SK-N-SH (cell line): Measurements from ENCODE around the gene MIPOL1. TPM values are rescaled to one million over a fixed set of nuclear protein-coding genes. Genes with fewer than 3 reads are reported as not detected.

Experiments used
- CTCF ChIA-PET: fragments of 300-600, 350-600 bp; formaldehyde crosslinking; extraction: SDS; loops from one replicate; lab custom pipeline; 2021; lab: Yijun Ruan, JAX
- POLR2A ChIA-PET: fragments of 350-600 bp; sonication (Branson Sonifier 250); formaldehyde crosslinking; extraction: SDS; loops from one replicate; lab custom pipeline; 2020; ENCODE audit warnings: antibody characterized with exemption, inconsistent platforms; lab: Yijun Ruan, JAX
- DNase-seq: peaks from one replicate; pipeline ENCODE4 v3.0.0; 2012
- H2AFZ ChIP-seq: fragments of 200-600 bp; sonication (generic); 2 replicates; pipeline ENCODE4 v1.8.1; 2016; ENCODE audit warnings: antibody characterized with exemption, mild to moderate bottlenecking, low read depth
- H3F3A ChIP-seq: fragments of 200-600 bp; sonication (generic); replicated peaks from 2 replicates; pipeline ENCODE3; 2016; ENCODE audit warnings: antibody characterized with exemption, mild to moderate bottlenecking; ENCODE audit not compliant: insufficient read depth
- H3K27ac ChIP-seq, 2 experiments: fragments of 200-500 bp in 1 of 2; fragments of 200-600 bp in 1 of 2; sonication (Bioruptor generic) in 1 of 2; sonication (generic), shearing (Covaris generic) in 1 of 2; 2 replicates each; pipeline versions ENCODE4 v1.5.1 to v1.6.1; 2014 to 2016; ENCODE audit warnings: low read depth in 2 of 2, inconsistent platforms in 1 of 2, low read length in 1 of 2, mild to moderate bottlenecking in 1 of 2, mixed read lengths in 1 of 2
- H3K27me3 ChIP-seq: fragments of 200-600 bp; sonication (generic), shearing (Covaris generic); 2 replicates; pipeline ENCODE4 v1.6.1; 2016; ENCODE audit warnings: mixed run types; ENCODE audit not compliant: insufficient read depth
- H3K36me3 ChIP-seq, 2 experiments: fragments of 200-500 bp in 1 of 2; fragments of 200-600 bp in 1 of 2; sonication (Bioruptor generic) in 1 of 2; sonication (generic) in 1 of 2; replicated peaks in 1 of 2; 2 replicates each; pipeline versions ENCODE3 to v1.5.1; 2014 to 2016; ENCODE audit warnings: low read length in 1 of 2, mild to moderate bottlenecking in 1 of 2; ENCODE audit not compliant: insufficient read depth in 2 of 2, control insufficient read depth in 1 of 2
- H3K4me1 ChIP-seq, 2 experiments: fragments of 200-500 bp in 1 of 2; fragments of 200-600 bp in 1 of 2; sonication (Bioruptor generic) in 1 of 2; sonication (generic), shearing (Covaris generic) in 1 of 2; 2 replicates each; pipeline versions ENCODE4 v1.5.1 to v1.6.1; 2014 to 2016; ENCODE audit warnings: low read depth in 1 of 2, low read length in 1 of 2, mixed run types in 1 of 2; ENCODE audit not compliant: insufficient read depth in 2 of 2, control insufficient read depth in 1 of 2
- H3K4me2 ChIP-seq: fragments of 200-600 bp; sonication (generic), shearing (Covaris generic); 2 replicates; pipeline ENCODE4 v1.6.1; 2017; ENCODE audit warnings: mixed run types
- H3K4me3 ChIP-seq, 2 experiments: fragments of 200-500 bp in 1 of 2; fragments of 200-600 bp in 1 of 2; sonication (Bioruptor generic) in 1 of 2; sonication (generic), shearing (Covaris generic) in 1 of 2; 2 replicates each; pipeline versions ENCODE4 v1.5.1 to v1.8.1; 2014 to 2016; ENCODE audit warnings: low read depth in 2 of 2, inconsistent platforms in 1 of 2, low read length in 1 of 2, mild to moderate bottlenecking in 1 of 2, mixed read lengths in 1 of 2, moderate library complexity in 1 of 2
- H3K79me2 ChIP-seq: fragments of 200-600 bp; sonication (generic); 2 replicates; pipeline ENCODE4 v1.8.1; 2017; ENCODE audit warnings: mild to moderate bottlenecking; ENCODE audit not compliant: insufficient read depth
- H3K9ac ChIP-seq: fragments of 200-600 bp; sonication (generic); 2 replicates; pipeline ENCODE4 v1.6.1; 2017; ENCODE audit warnings: mixed run types
- H3K9me2 ChIP-seq: fragments of 200-600 bp; sonication (generic); 2 replicates; pipeline ENCODE4 v1.6.1; 2017; ENCODE audit warnings: mixed run types
- H3K9me3 ChIP-seq: fragments of 200-600 bp; sonication (generic); 2 replicates; pipeline ENCODE4 v1.6.1; 2017; ENCODE audit warnings: mixed run types, mild to moderate bottlenecking, moderate library complexity
- H4K20me1 ChIP-seq: fragments of 200-600 bp; sonication (generic); 2 replicates; pipeline ENCODE4 v1.6.1; 2017; ENCODE audit warnings: mild to moderate bottlenecking, mixed run types; ENCODE audit not compliant: insufficient read depth
- ELF1 ChIP-seq: IDR thresholded peaks from 2 replicates; pipeline ENCODE4 v1.4.0; 2012
- EP300 ChIP-seq, 2 experiments: IDR thresholded peaks; 2 replicates each; pipeline versions ENCODE4 v1.4.0 to v1.6.1; 2012; ENCODE audit warnings: borderline replicate concordance in 1 of 2, low read depth in 1 of 2, low read length in 1 of 2
- FOSL2 ChIP-seq: IDR thresholded peaks from 2 replicates; pipeline ENCODE4 v1.4.0; 2012; ENCODE audit warnings: low read depth, mild to moderate bottlenecking, moderate library complexity, borderline replicate concordance
- FOXJ3 ChIP-seq: sonication (generic); formaldehyde crosslinking; IDR thresholded peaks from 2 replicates; pipeline ENCODE4 v1.5.1; 2020; ENCODE audit warnings: mild to moderate bottlenecking, missing genetic modification reagents
- GATA2 ChIP-seq: sonication (generic); formaldehyde crosslinking; IDR thresholded peaks from 2 replicates; pipeline ENCODE4 v1.5.0; 2020; ENCODE audit warnings: mild to moderate bottlenecking, missing genetic modification reagents
- MEF2A ChIP-seq: IDR thresholded peaks from 2 replicates; pipeline ENCODE4 v1.4.0; 2012; ENCODE audit warnings: low read depth, borderline replicate concordance
- MXI1 ChIP-seq: IDR thresholded peaks from 2 replicates; pipeline ENCODE4 v1.6.1; 2012; ENCODE audit warnings: mild to moderate bottlenecking, low read depth, low read length, improper control_type of control experiment
- NRF1 ChIP-seq: IDR thresholded peaks from 2 replicates; pipeline ENCODE4 v1.6.1; 2012; ENCODE audit warnings: low read depth, mild to moderate bottlenecking, low read length
- POLR2AphosphoS5 ChIP-seq: IDR thresholded peaks from 2 replicates; pipeline ENCODE4 v1.6.1; 2012; ENCODE audit warnings: low read depth, low read length
- RCOR1 ChIP-seq: fragments of 150-350 bp; IDR thresholded peaks from 2 replicates; pipeline ENCODE4 v1.6.1; 2017; ENCODE audit warnings: antibody characterized with exemption, low read length
- RFX5 ChIP-seq: IDR thresholded peaks from 2 replicates; pipeline ENCODE4 v1.6.1; 2012; ENCODE audit warnings: mild to moderate bottlenecking, improper control_type of control experiment, low read length
- SIN3A ChIP-seq: IDR thresholded peaks from 2 replicates; pipeline ENCODE4 v1.6.1; 2012; ENCODE audit warnings: low read depth, mild to moderate bottlenecking, low read length, moderate library complexity, borderline replicate concordance
- SMC3 ChIP-seq: IDR thresholded peaks from 2 replicates; pipeline ENCODE4 v1.6.1; 2012; ENCODE audit warnings: low read depth, low read length, improper control_type of control experiment
- TCF12 ChIP-seq: IDR thresholded peaks from 2 replicates; pipeline ENCODE4 v1.4.0; 2012
- TEAD4 ChIP-seq: IDR thresholded peaks from 2 replicates; pipeline ENCODE4 v1.4.0; 2012; ENCODE audit warnings: mild to moderate bottlenecking, borderline replicate concordance; ENCODE audit not compliant: insufficient read depth
- WGBS: methylation state at CpG from one replicate; pipeline ENCODE4 v1.1.6; 2017; ENCODE audit warnings: low lambda C conversion rate; 5-methylcytosine and 5-hydroxymethylcytosine counted together
- polyA plus RNA-seq, 3 experiments: library from polyadenylated mRNA; depleted of rRNA; stranded (reverse); fragments of >200 nt; gene quantifications; 2 replicates each; pipeline ENCODE4 v1.2.3, GENCODE V29; 2012
- TF ChIP-seq, protein P1 (sequence below): fragments of 200-600 bp; sonication (generic); IDR thresholded peaks from 2 replicates; pipeline ENCODE4 v1.6.1; 2017; ENCODE audit warnings: antibody characterized with exemption, mild to moderate bottlenecking, moderate library complexity
- TF ChIP-seq, protein P2 (sequence below): IDR thresholded peaks from 2 replicates; pipeline ENCODE4 v1.4.0; 2012; ENCODE audit warnings: low read depth, borderline replicate concordance
- TF ChIP-seq, protein P3 (sequence below): IDR thresholded peaks from 2 replicates; pipeline ENCODE4 v1.6.1; 2012; ENCODE audit warnings: mild to moderate bottlenecking, low read depth, low read length, moderate library complexity

MIPOL1 gene
- polyA plus RNA-seq, 1 of the 3 experiments (the other 2 are of a cell fraction) = 0.23 TPM

DNA sequence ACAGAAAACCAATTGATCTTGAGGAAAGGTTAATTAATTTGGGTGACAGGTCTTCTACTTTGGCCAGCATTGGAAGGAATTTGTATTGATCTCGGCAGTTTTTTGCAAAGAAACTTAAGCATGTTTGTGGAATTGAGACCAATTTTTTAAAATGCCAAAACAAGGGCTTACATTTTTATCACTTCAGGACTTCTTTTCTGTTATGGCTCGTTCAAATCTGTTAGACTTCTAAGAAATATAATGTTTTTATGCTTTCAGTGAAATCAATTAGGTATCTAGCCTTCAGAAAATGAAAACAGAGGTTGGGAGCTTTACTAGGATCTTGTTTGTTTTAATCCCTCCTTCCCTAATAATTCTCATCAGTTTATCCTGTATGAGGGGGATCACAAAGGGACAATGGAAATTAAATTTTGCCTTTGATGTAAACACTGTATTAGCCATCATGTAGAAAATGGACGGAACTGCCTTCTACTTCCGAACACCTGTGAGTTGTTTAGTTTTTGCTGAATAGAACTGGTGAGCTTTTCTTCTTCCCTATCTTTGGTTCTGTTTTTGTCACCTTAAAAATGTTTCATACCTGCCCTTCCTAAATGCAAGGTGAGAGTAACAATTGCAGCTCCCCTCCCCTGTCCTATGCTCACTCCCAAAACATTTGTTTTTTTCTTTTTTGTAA is 389.5 kb downstream of the MIPOL1 start:
- H4K20me1 ChIP-seq = no peaks in the 10 kb centered on the region
- H3K9me3 ChIP-seq = no peaks in the 10 kb centered on the region
- no peak overlapping the region for H3K9ac ChIP-seq
- no peaks in the 10 kb centered on the region for H3K4me1 ChIP-seq
- DNase-seq = no peak
- 5% methylated on average over 4 of the region's 4 CpGs for WGBS
- peaks cover 12% of the 10 kb centered on the region; the same call in 1 of the 2 replicates for H3K27me3 ChIP-seq
- H3F3A ChIP-seq = no peaks in the 10 kb centered on the region
- CTCF ChIA-PET = no interaction called here
- H3K4me2 ChIP-seq = no peak overlapping the region
- H3K79me2 ChIP-seq = no peaks in the 10 kb centered on the region
- TF ChIP-seq EP300 (IDR thresholded peaks at IDR 0.05; ENCODE audit: borderline replicate concordance in 1 of 2, low read depth in 1 of 2, low read length in 1 of 2) = no peak
- no peak for TF ChIP-seq POLR2AphosphoS5
- no peak for TF ChIP-seq FOXJ3 (CRISPR knock-in tag)
- no peak for TF ChIP-seq FOSL2
- no peak for TF ChIP-seq GATA2 (CRISPR knock-in tag)
- no peak for TF ChIP-seq MEF2A
- TF ChIP-seq RFX5 = no peak
- TF ChIP-seq, protein P1, sequence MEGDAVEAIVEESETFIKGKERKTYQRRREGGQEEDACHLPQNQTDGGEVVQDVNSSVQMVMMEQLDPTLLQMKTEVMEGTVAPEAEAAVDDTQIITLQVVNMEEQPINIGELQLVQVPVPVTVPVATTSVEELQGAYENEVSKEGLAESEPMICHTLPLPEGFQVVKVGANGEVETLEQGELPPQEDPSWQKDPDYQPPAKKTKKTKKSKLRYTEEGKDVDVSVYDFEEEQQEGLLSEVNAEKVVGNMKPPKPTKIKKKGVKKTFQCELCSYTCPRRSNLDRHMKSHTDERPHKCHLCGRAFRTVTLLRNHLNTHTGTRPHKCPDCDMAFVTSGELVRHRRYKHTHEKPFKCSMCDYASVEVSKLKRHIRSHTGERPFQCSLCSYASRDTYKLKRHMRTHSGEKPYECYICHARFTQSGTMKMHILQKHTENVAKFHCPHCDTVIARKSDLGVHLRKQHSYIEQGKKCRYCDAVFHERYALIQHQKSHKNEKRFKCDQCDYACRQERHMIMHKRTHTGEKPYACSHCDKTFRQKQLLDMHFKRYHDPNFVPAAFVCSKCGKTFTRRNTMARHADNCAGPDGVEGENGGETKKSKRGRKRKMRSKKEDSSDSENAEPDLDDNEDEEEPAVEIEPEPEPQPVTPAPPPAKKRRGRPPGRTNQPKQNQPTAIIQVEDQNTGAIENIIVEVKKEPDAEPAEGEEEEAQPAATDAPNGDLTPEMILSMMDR = no peak
- TF ChIP-seq ELF1 = no peak
- TF ChIP-seq, protein P2, sequence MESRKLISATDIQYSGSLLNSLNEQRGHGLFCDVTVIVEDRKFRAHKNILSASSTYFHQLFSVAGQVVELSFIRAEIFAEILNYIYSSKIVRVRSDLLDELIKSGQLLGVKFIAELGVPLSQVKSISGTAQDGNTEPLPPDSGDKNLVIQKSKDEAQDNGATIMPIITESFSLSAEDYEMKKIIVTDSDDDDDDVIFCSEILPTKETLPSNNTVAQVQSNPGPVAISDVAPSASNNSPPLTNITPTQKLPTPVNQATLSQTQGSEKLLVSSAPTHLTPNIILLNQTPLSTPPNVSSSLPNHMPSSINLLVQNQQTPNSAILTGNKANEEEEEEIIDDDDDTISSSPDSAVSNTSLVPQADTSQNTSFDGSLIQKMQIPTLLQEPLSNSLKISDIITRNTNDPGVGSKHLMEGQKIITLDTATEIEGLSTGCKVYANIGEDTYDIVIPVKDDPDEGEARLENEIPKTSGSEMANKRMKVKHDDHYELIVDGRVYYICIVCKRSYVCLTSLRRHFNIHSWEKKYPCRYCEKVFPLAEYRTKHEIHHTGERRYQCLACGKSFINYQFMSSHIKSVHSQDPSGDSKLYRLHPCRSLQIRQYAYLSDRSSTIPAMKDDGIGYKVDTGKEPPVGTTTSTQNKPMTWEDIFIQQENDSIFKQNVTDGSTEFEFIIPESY = no peak
- no peak for TF ChIP-seq TEAD4
- TF ChIP-seq SIN3A = no peak
- POLR2A ChIA-PET = no interaction called here
- H2AFZ ChIP-seq = no peak overlapping the region
- no peak overlapping the region for H3K27ac ChIP-seq
- H3K36me3 ChIP-seq = no peaks in the 10 kb centered on the region
- H3K9me2 ChIP-seq = no peaks in the 10 kb centered on the region
- no peak overlapping the region for H3K4me3 ChIP-seq

DNA sequence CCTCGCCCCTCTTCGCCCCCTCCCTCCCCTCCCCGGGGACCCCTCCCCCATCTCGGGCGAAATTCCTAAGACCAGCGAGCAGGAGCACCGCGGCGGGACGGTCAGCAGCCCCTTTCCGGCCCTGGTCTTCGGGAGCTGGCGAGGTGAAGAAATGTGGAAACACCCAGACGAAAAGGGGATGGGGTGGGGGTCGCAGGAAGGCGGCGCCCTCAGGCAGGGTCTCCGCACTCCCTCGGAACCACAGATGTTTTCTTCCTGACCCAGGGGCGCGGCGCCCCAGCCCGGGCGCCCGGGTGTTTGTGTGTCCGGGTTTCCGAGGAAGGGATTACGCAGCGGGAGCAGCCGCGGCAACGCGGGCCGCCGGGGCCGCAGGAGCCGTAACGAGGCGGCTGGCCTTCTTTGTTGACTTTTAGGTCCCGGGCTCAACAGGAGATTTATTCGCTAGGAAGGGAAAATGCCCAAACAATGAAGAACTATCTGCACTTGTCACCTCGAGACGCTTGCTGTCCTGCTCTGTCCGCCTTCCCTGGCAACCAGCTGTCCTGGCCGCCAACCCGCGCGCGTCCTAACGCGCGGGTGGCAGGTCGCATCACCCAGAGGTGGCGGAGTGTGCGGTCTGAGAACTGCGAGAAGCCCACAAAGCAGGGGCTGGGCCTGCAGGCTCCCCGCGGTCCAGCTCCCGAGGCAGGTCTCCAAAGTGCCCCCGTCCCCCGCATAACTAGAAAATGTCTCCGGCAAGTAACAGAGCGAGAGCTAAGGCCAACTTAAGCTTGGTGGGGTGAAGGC is 390.3 kb downstream of the MIPOL1 start:
- POLR2A ChIA-PET = no interaction called here
- Histone ChIP-seq H3K4me3 (no peak overlapping the region), H3K27ac (no peak overlapping the region), H3K9ac (no peak overlapping the region), H3F3A (no peaks in the 10 kb centered on the region), H3K4me1 (no peaks in the 10 kb centered on the region), H3K27me3 (peaks cover 17% of the 10 kb centered on the region), H3K4me2 (no peak overlapping the region), H3K36me3 (no peaks in the 10 kb centered on the region), H3K79me2 (no peaks in the 10 kb centered on the region), H2AFZ (no peak overlapping the region), H4K20me1 (no peaks in the 10 kb centered on the region), H3K9me2 (no peaks in the 10 kb centered on the region), H3K9me3 (no peaks in the 10 kb centered on the region)
- DNase-seq = no peak
- 4% methylated on average over 8 of the region's 63 CpGs for WGBS
- CTCF ChIA-PET = no interaction called here
- TF ChIP-seq GATA2 (CRISPR knock-in tag) = no peak
- no peak for TF ChIP-seq SMC3
- TF ChIP-seq, protein P3, sequence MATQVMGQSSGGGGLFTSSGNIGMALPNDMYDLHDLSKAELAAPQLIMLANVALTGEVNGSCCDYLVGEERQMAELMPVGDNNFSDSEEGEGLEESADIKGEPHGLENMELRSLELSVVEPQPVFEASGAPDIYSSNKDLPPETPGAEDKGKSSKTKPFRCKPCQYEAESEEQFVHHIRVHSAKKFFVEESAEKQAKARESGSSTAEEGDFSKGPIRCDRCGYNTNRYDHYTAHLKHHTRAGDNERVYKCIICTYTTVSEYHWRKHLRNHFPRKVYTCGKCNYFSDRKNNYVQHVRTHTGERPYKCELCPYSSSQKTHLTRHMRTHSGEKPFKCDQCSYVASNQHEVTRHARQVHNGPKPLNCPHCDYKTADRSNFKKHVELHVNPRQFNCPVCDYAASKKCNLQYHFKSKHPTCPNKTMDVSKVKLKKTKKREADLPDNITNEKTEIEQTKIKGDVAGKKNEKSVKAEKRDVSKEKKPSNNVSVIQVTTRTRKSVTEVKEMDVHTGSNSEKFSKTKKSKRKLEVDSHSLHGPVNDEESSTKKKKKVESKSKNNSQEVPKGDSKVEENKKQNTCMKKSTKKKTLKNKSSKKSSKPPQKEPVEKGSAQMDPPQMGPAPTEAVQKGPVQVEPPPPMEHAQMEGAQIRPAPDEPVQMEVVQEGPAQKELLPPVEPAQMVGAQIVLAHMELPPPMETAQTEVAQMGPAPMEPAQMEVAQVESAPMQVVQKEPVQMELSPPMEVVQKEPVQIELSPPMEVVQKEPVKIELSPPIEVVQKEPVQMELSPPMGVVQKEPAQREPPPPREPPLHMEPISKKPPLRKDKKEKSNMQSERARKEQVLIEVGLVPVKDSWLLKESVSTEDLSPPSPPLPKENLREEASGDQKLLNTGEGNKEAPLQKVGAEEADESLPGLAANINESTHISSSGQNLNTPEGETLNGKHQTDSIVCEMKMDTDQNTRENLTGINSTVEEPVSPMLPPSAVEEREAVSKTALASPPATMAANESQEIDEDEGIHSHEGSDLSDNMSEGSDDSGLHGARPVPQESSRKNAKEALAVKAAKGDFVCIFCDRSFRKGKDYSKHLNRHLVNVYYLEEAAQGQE = no peak
- no peak for TF ChIP-seq EP300 (IDR thresholded peaks at IDR 0.05; ENCODE audit: borderline replicate concordance in 1 of 2, low read depth in 1 of 2, low read length in 1 of 2)
- no peak for TF ChIP-seq NRF1
- no peak for TF ChIP-seq TEAD4
- TF ChIP-seq FOSL2 = no peak
- no peak for TF ChIP-seq POLR2AphosphoS5
- TF ChIP-seq MXI1 = no peak
- TF ChIP-seq RCOR1 = no peak
- no peak for TF ChIP-seq TCF12
